Caco-2 (cell line): ENCODE data around the gene HIP1R. TPM values are rescaled to one million over a fixed set of nuclear protein-coding genes. Genes with fewer than 3 reads are reported as not detected.

Experiments
- BruUV-seq: library from RNA; stranded (reverse); fragments of 400-500 nt; replicated peaks from 2 replicates; lab custom pipeline; 2021; lab: Mats Ljungman, UMichigan
- CTCF ChIA-PET: fragments of 300-600 bp; sonication (Branson Sonifier 250); formaldehyde crosslinking; loops from one replicate; lab custom pipeline; 2022; ENCODE audit warnings: antibody characterized with exemption; lab: Charles Lee
- POLR2A ChIA-PET: fragments of 300-600 bp; sonication (Branson Sonifier 250); formaldehyde crosslinking; loops from one replicate; lab custom pipeline; 2022; ENCODE audit warnings: antibody characterized with exemption; lab: Charles Lee
- DNase-seq, 2 experiments: peaks; one replicate each; pipeline versions ENCODE4 v3.0.0 to v3.0.0-alpha.2; 2020 to 2022
- H3K27me3 ChIP-seq: replicated peaks from 2 replicates; pipeline ENCODE4 v1.6.0; 2011; ENCODE audit warnings: low read length; ENCODE audit not compliant: control insufficient read depth, insufficient read depth
- H3K36me3 ChIP-seq: 2 replicates; pipeline ENCODE4 v1.5.1; 2011; ENCODE audit warnings: low read length; ENCODE audit not compliant: control insufficient read depth, insufficient read depth
- H3K4me1 ChIP-seq: fragments of 250-450 bp; sonication (Bioruptor Pico); 2 replicates; pipeline ENCODE4 v1.5.1; 2020; ENCODE audit warnings: mild to moderate bottlenecking
- H3K4me3 ChIP-seq: 2 replicates; pipeline ENCODE4 v1.5.1; 2011; ENCODE audit warnings: low read depth, mild to moderate bottlenecking, control low read depth, low read length
- H3K9me3 ChIP-seq: fragments of 250-450 bp; sonication (Bioruptor Pico); 2 replicates; pipeline ENCODE4 v1.5.1; 2020; ENCODE audit warnings: mild to moderate bottlenecking, moderate library complexity
- H3K27ac Mint-ChIP-seq: one replicate; pipeline ENCODE4 v1.8.0; 2022; ENCODE audit warnings: mixed read lengths; ENCODE audit not compliant: unreplicated experiment
- H3K27me3 Mint-ChIP-seq: one replicate; pipeline ENCODE4 v1.8.0; 2022; ENCODE audit warnings: mixed read lengths; ENCODE audit not compliant: insufficient read depth, unreplicated experiment
- H3K36me3 Mint-ChIP-seq: one replicate; pipeline ENCODE4 v1.8.0; 2022; ENCODE audit warnings: mild to moderate bottlenecking, mixed read lengths; ENCODE audit not compliant: insufficient read depth, unreplicated experiment
- H3K4me1 Mint-ChIP-seq: one replicate; pipeline ENCODE4 v1.8.0; 2022; ENCODE audit warnings: low read depth, mixed read lengths; ENCODE audit not compliant: unreplicated experiment
- H3K4me3 Mint-ChIP-seq: one replicate; pipeline ENCODE4 v1.8.0; 2022; ENCODE audit warnings: mild to moderate bottlenecking, moderate library complexity, mixed read lengths; ENCODE audit not compliant: unreplicated experiment
- H3K9me3 Mint-ChIP-seq: one replicate; pipeline ENCODE4 v1.8.0; 2022; ENCODE audit warnings: mixed read lengths; ENCODE audit not compliant: unreplicated experiment
- CTCF ChIP-seq, 2 experiments: fragments of 200-600 bp in 1 of 2; IDR thresholded peaks; 1 replicate in 1 of 2; 2 replicates in 1 of 2; pipeline versions ENCODE4 v1.5.1 to v1.8.0; 2011 to 2022; ENCODE audit warnings: antibody characterized with exemption in 1 of 2, control low read depth in 1 of 2, inconsistent platforms in 1 of 2, low read depth in 1 of 2, low read length in 1 of 2, mild to moderate bottlenecking in 1 of 2, moderate library complexity in 1 of 2; ENCODE audit not compliant: insufficient read depth in 1 of 2, severe bottlenecking in 1 of 2, unreplicated experiment in 1 of 2
- intact Hi-C: fragments of 100-400 bp; cut with micrococcal nuclease; formaldehyde crosslinking; loops from one replicate; pipeline ENCODE4 v1.10.0; 2022; ENCODE audit not compliant: unreplicated experiment
- total RNA-seq: library from RNA; stranded (reverse); gene quantifications from 2 replicates; pipeline ENCODE4 v1.2.3, GENCODE V29; 2022

Gene HIP1R
- total RNA-seq, 1 experiment from 2014 or later: 13.8 TPM

GRCh38 chr12:122823429-122823828, 11.8 kb upstream of the HIP1R start:
- H3K4me1 Mint-ChIP-seq: no peaks in the 10 kb centered on the region
- H3K27me3 Mint-ChIP-seq: no peaks in the 10 kb centered on the region
- BruUV-seq: no TSS peak
- no peaks in the 10 kb centered on the region for H3K36me3 ChIP-seq
- no peaks in the 10 kb centered on the region for H3K9me3 ChIP-seq
- H3K4me3 Mint-ChIP-seq: no peak overlapping the region
- H3K9me3 Mint-ChIP-seq: no peaks in the 10 kb centered on the region
- TF ChIP-seq CTCF (IDR thresholded peaks at IDR 0.05; ENCODE audit: insufficient read depth in 1 of 2, low read depth in 1 of 2, low read length in 1 of 2, severe bottlenecking in 1 of 2, unreplicated experiment in 1 of 2): no peak
- H3K27me3 ChIP-seq: no peaks in the 10 kb centered on the region
- no peak overlapping the region for H3K27ac Mint-ChIP-seq
- H3K36me3 Mint-ChIP-seq: no peaks in the 10 kb centered on the region
- ChIA-PET CTCF (no interaction called here), POLR2A (no interaction called here)
- intact Hi-C loops: no loop called here
- no peak for DNase-seq
- no peak overlapping the region for H3K4me3 ChIP-seq
- H3K4me1 ChIP-seq: peaks cover 9% of the 10 kb centered on the region; the same call in 1 of the 2 replicates

GRCh38 chr12:122825773-122826724, 9.2 kb upstream of the HIP1R start:
- H3K4me3 Mint-ChIP-seq: peak overlapping the region; percentile 67
- intact Hi-C loops: no loop called here
- H3K9me3 ChIP-seq: no peaks in the 10 kb centered on the region
- no peaks in the 10 kb centered on the region for H3K27me3 Mint-ChIP-seq
- peak in 1 of 2 experiments; percentile 54 for DNase-seq
- no peaks in the 10 kb centered on the region for H3K36me3 Mint-ChIP-seq
- TF ChIP-seq CTCF (IDR thresholded peaks at IDR 0.05; ENCODE audit: insufficient read depth in 1 of 2, low read depth in 1 of 2, low read length in 1 of 2, severe bottlenecking in 1 of 2, unreplicated experiment in 1 of 2): no peak
- no peaks in the 10 kb centered on the region for H3K9me3 Mint-ChIP-seq
- peak overlapping the region; percentile 34 for H3K4me3 ChIP-seq
- ChIA-PET CTCF (interaction anchor here (0.7 to 1.1 kb wide), 2 partner anchors 8 to 439 kb away, joined by 7 to 12 read pairs; no protein-coding TSS in a partner anchor), POLR2A (interaction anchor here (0.5 to 0.7 kb wide), 2 partner anchors 68 to 77 kb away, joined by 3 to 4 read pairs; no protein-coding TSS in a partner anchor)
- H3K36me3 ChIP-seq: no peaks in the 10 kb centered on the region
- peaks cover 9% of the 10 kb centered on the region; the same call in 1 of the 2 replicates for H3K4me1 ChIP-seq
- no TSS peak for BruUV-seq
- H3K27ac Mint-ChIP-seq: no peak overlapping the region
- H3K27me3 ChIP-seq: no peaks in the 10 kb centered on the region
- H3K4me1 Mint-ChIP-seq: peaks cover 6% of the 10 kb centered on the region

DNA sequence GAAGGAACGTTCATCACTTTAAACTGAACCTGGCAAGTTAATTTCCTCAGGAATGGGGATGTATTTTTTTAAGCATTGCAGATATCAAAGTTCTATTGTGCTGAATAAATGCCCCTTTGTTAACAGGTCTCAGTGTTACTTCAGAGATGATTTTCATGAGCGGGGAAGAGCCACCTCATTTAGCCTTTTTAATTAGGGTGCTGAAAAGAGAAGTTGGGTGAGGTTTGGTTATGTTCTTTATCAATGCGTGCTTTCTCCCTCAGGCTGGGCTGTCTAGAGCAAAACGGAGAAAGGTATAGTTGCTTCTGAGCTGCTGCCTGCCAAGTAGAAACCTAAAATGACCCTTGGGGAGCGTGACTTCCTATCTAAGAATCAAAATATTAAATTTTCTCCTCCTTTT, 8.0 kb upstream of the HIP1R start:
- H3K36me3 ChIP-seq: no peaks in the 10 kb centered on the region
- intact Hi-C loops: no loop called here
- Mint-ChIP-seq H3K27ac (no peak overlapping the region), H3K36me3 (no peaks in the 10 kb centered on the region), H3K4me1 (peaks cover 6% of the 10 kb centered on the region), H3K9me3 (no peaks in the 10 kb centered on the region), H3K4me3 (no peak overlapping the region), H3K27me3 (no peaks in the 10 kb centered on the region)
- no peaks in the 10 kb centered on the region for H3K27me3 ChIP-seq
- TF ChIP-seq CTCF (IDR thresholded peaks at IDR 0.05; ENCODE audit: insufficient read depth in 1 of 2, low read depth in 1 of 2, low read length in 1 of 2, severe bottlenecking in 1 of 2, unreplicated experiment in 1 of 2): no peak
- no TSS peak for BruUV-seq
- peaks cover 9% of the 10 kb centered on the region; the same call in 1 of the 2 replicates for H3K4me1 ChIP-seq
- ChIA-PET POLR2A (no interaction called here), CTCF (no interaction called here)
- no peaks in the 10 kb centered on the region for H3K9me3 ChIP-seq
- H3K4me3 ChIP-seq: no peak overlapping the region
- no peak for DNase-seq
